NCI-H446 treated with DMSO at 0.1 percent for 48 hours (cell line): ENCODE measurements around the gene MKI67.

Experiments used
- DNase-seq: peaks from one replicate; lab custom pipeline; 2025; lab: John Stamatoyannopoulos, UW

The MKI67 gene

GRCh38 chr10:128049226-128050120, 76.8 kb downstream of the MKI67 start:
- no peak for DNase-seq

GRCh38 chr10:128048819-128049210, 77.4 kb downstream of the MKI67 start:
- no peak for DNase-seq

- no peak for DNase-seq
Observed at GRCh38 chr10:128047991-128048818, 78.0 kb downstream of the MKI67 start.

- no peak for DNase-seq
Observed at GRCh38 chr10:128047351-128047750, 78.9 kb downstream of the MKI67 start.

- DNase-seq: no peak
Observed at GRCh38 chr10:128046953-128047290, 79.3 kb downstream of the MKI67 start.
